GM18498 (cell line): ENCODE data around the gene RABEP1.

Source experiments
- ATAC-seq: cut with Tn5 transposase; IDR thresholded peaks from one replicate; pipeline ENCODE4 v1.9.1; 2021; ENCODE audit warnings: mild to moderate bottlenecking, moderate library complexity; ENCODE audit not compliant: unreplicated experiment

The RABEP1 gene

DNA sequence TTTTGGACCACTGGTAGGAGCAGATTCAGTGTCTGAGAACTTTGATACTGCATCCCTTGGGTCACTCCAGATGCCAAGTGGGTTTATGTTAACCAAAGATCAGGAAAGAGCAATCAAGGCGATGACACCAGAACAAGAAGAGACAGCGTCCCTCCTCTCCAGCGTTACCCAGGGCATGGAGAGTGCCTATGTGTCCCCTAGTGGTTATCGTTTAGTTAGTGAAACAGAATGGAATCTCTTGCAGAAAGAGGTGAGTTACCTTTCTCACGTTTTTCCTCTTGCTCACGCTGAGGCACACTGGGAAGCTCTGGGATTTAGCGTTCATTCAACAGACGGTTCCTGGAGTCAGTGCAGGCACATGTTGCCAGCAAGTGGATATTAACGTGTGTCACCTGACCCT lies 79.3 kb downstream of the RABEP1 start:
- ATAC-seq, result no peak

DNA sequence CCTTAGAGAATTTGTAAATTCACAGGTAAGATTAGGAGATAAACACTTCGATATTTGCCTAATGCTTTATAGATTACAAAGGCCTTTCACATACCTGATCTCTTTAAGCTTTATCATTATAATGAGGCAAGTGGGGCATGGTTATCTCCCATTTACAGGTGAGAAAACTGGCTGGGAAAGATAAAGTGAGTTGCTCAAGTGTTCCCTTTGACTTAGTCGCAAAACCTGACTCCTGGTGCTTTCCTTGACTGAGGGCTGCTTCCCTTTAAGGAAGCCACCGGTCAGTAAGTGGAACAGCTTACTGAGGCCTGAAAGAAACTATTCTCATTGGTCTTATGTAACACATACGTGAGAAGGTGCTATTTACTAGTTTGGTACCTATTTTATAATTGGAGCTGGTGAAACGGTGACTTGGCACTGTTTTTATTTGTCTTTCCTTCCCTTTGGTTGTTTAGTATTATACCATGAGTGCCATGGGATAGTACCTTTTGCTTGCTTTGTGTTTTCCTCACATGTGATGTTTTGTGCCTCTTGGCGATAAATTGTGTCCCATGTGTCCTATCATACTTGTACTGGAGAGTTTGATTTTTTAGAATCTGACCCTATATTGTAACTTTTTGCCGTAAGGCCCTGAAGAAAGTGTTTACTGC lies 80.2 kb downstream of the RABEP1 start:
- no peak for ATAC-seq

DNA sequence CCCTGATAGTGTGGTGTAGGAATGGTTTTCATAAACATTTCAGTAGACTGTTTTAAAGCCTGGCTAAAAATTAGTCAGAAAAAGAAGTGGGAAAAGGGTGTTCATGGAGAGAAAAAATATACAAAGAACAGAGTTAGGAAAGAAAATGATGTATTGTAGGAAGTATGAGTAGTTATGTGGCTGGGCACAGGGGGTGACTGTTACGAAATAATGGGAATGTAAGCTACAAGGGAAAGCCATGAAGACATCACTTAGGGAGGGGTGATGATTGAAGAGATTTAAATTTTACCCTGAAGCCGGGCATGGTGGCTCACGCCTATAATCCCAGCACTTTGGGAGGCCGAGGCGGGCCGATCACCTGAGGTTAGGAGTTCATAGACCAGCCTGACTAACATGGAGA lies 82.1 kb downstream of the RABEP1 start:
- no peak for ATAC-seq

DNA sequence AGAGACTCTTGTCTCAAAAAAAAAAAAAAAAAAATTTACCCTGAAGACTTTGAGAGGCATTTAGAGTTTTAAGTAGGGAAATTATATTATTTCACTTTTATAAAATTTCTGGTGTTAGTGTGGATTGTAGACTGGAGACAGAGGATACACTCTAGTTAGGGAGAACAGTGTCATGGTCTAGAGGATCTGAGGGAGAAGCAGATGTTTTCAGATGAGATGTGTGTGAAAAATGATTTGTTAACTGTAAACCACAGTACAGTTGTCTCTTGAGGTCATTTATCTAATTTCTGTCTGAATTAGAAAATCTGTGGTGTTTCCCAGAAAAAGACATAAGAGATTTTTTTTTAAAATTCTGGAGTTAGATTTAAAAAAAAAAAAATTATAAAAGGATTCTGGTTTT lies 82.6 kb downstream of the RABEP1 start:
- no peak for ATAC-seq

DNA sequence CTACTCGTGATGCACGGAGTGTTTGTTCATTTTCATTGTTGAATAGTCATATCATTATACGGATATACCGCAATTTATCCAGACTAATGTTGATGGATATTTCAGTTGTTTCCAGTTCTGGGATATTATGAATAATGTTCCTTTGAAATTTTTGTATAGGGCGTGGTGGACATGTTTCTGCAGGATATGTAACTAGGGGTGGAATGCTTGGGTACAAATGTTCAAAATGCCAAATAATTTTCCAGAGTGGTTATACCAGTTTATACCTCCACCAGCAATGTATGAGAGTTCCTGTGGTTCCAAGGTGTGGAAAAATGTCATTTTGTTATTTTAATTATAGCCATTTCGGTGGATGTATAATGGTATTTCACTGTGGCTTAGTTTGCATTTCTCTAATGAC lies 83.7 kb downstream of the RABEP1 start:
- no peak for ATAC-seq

DNA sequence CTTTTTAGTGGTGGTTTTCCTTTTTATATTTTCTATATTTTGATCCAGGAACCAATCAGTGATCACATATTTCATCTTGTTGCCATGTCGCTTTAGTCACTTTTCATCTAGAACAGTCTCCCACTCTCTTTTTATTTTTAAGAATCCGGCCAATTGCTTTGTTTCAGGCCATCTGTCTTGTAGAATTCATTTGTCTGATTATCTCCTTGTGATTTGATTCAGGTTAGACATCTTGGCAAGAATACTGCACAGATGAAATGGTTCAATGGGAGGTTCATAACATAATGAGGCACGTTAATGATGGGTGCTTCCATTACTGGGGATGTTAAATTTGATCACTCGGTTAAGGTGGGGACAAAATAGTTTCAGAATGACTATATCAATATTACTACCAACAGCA lies 88.3 kb downstream of the RABEP1 start:
- ATAC-seq, result no peak

DNA sequence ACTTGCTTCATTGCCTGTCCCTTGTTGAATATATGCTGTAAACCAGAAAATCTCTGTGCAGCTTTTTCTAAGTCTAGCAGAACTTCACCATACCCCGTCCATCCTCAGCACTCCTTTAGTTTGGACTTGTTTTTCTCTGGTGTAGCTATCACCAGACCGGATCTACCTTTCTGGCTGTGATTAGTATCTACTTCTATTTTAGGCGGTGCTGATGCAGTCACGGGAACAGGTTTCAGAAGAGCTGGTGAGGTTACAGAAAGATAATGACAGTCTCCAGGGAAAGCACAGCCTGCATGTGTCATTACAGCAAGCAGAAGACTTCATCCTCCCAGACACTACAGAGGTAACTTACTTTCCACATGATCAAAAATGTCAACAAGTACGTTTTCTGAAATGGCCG lies 91.0 kb downstream of the RABEP1 start:
- no peak for ATAC-seq

DNA sequence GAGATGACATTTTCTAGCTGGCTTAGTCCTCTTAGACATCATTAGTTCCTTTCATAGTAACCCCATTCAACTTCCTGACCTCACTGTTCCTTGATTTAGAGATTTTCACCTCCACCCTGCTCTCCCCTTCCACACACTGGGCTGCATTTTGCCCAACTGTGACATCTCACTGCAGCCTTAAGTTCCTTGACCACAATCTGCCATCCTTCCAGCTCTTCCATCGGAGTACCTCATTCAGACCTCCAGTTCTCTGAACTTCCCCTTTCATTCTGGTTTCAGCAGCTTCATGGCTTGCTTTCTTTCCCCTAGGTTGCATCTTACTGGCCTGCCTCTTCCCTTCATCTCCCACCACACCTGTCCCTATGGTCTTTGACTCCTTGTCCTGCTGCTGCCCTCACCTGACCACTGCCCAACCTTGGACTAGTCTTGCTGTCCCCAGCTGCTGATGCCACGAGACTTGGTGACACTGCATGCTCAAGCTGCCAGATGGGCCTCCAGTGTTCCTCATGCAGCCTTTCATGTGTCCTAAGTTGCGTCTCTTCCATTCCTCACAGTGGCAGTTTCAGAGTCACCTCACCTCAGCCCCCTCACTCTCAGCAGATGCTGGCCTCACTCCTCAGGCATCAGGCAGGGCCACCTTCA lies 96.6 kb downstream of the RABEP1 start:
- no peak for ATAC-seq

DNA sequence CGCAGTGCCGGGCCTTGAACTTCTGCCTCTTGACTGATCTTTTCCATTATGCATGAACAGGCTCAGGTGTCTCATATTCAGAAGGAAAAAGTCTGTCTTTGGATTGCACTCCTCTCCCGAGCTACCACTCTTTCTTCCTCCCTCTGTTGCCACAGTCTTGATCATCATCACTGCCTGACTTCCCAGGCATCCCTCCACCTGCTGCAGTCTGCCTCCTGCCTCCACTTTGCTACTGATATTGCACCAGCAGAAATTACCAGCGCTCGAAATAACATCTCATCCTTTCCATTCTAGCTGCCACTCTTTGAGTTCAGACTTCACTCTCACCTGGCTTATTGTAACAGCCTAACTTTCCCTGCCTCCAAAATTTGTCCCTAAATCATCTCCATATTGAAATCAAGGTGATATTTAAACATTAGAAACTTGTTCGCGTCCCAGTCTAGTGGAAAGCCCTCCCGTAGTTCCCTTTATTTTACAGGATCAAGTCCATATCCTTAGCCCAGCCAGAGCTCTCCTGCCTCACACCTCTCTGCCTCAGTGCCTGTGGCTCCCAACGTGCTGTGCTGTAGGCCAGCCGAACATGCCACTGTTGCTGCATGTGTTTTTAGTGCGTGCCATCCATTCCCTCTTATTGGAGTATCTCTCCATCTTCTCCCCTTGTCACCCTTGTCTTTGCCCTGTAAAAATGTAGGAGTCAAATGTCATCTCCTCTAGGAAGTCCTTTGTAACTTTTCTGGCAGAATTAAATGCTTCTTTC lies 97.4 kb downstream of the RABEP1 start:
- no peak for ATAC-seq

DNA sequence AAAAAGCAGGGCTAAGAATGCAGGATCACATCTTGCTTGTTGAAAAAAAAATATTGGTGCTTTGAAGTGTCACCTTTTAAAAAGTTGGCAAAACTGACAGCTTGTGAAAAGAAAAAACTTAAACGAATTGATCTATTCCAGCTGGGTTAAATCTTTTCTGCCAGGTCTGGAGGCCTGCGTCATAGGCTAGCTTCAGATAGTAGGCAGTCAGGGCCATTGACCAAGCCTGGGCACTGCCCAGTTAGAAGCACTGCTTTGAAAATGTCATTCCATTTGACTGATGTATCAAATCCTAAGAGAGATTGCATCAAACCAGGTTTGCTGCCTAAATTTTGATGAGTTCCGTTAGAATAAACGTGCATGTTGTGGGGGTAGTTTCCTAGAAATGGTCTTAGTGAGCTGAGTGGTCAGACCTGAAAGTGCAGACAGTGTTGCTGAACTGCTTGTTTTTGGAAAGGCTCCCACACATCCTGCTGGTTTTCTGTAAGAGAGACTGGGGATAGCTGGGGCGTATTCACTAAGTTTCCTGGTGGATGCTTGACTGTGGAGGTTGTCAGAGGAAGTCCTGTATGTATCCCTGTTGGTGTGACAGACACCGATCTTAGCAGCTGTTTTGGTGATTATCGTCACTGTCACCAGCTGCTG lies 98.5 kb downstream of the RABEP1 start:
- no peak for ATAC-seq

DNA sequence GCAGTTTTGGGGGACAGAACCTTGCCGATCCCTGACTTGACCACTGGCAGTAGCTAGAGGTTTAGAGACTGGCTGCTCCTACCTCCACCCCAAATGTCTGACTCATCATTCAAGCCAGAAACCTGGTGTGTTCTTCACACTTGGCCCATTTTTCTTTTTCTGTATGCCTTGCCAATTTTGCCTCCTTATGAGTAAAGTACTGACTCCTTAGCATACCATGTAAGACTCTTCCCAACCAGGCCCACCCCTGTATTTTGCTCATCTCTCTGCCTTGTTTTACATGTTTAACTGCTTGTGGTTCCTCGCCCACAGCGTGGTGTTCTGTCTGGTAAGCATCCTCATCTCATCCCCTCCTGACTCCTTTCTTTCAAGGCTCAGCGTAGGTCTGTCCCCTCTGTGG lies 99.5 kb downstream of the RABEP1 start:
- no peak for ATAC-seq

DNA sequence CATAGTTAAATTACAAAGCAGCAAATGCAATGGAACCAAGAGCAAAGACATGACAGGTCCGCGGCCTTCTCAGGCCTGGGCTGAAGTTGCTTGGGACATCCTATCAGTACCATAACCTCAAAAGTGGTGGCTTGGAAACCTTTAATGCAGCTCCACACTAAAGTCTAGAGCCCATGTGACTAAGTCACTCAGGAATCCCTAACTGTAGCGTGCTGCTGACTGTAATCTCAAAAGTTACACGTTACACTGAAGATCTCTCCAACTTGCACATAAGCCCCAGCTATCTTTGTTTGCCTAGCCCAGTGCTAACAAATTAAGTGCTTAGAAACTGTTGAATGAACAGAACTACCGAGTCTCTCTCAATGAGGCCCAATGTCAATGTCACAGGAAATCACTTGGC lies 109.6 kb downstream of the RABEP1 start:
- ATAC-seq, result no peak

DNA sequence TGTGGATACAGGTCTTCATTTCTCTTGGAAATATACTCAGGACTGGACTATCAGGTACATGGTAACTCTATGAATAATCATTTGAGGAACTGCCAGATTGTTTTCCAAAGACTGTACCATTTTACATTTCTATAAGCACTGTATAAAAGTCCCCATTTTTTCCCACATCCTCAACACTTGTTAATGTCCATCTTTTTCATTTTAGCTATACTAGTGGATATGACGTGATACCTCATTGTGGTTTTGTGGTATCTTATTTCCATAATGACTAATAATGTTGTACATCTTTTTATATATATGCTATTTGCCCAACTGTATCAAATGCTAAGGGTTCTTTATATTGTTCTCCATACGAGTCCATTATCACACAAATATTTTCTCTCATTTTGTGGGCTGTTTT lies 114.5 kb downstream of the RABEP1 start:
- no peak for ATAC-seq

DNA sequence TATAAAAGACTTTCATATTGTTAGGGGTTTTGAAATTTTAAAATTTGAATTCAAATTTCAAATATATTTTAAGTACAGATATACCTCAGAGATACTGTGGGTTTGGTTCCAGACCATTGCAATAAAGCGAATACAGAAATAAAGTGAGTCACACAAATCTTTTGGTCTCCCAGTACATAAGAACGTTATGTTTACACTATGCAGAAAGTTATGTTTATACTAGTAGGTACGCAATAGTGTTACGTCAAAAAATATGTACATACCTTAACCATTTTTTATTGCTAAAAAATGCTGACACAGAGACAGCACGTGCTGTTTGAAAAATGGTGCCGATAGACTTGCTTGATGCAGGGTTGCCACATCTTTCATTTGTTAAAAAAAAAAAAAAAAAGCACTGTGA lies 117.7 kb downstream of the RABEP1 start:
- no peak for ATAC-seq

DNA sequence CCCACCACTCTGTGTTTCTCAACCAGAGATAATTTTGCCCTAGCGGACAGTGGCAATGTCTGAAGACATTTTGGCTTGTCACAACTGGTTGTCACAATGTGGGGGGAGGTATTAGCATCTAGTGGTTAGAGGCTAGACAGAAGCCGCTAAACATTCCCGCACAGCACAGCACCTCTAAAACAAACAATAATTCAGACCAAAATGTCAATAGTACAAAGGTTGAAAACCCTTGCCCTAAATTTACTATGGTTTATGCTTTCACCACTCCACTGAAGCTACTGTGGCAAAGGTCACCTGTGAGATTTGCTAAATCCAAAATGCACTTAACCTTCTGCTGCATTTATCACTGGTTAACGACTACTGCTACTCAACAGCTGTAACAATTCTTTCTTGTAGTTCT lies 123.3 kb downstream of the RABEP1 start:
- ATAC-seq, result no peak

DNA sequence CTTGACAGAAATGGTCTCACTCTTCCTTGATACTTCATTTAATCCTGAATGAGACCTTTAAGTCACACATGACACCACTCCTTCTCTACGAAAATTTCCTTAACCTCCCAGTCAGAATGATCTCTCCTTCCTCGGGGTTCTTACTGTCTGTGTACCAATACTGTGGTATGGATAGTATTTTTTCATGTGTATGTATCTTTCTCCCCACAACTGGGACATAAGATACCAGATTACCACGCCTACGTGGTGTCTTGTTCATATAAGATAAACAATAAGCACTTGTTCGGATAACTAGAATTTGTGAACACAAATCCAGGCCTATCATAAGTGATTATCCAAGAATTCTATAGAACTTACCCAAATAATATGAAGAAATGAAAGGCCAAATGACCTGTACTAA lies 126.1 kb downstream of the RABEP1 start:
- ATAC-seq, result no peak

DNA sequence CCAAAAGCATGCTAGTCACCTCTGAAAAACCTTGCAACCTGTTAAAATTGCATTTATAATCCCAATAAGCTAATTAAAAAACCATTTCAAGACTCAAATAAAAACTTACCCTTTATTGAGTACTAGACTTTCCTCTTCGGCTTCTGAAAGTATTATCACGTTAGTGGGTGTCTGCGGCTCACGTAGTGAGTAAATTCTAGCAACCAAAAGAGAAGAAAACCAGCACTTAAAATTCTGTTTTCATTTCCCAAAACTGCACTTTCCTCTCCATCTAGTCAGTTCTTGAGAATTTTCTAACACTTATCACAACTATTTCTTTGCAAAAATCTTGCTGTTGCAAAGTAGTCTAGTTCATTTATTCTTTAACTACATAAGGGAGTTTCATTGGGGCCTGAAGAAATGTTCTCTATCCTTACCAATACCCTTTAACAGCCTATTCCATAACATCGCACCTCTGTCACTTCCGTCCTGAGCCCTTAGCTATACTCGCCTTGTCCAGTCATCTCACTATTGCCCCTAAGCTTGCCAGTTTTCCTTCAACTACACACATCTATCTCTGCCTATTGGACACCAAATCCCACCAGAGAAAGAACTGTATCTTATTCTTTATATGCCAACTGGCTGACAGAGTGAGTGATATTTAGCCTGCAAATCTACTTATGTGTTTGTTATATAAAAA lies 128.6 kb downstream of the RABEP1 start:
- no peak for ATAC-seq

DNA sequence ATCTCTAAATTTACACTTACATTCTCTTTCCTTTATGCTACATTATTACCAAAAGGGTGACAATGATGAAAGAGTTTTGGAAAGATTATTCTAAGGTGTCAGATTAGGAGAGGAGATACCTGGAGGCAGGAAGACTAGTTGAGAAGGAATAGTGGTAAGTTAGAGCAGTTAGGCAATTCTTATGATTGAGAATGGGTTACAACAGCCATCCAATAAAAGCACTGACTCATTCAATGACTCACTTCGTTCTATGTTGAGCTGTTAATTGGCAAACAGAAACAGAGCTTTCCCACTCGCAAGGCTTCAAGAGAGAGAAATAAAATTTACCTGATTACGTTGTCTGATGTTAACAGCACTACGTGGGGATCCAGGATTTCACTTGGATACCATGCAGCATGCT lies 131.6 kb downstream of the RABEP1 start:
- no peak for ATAC-seq

DNA sequence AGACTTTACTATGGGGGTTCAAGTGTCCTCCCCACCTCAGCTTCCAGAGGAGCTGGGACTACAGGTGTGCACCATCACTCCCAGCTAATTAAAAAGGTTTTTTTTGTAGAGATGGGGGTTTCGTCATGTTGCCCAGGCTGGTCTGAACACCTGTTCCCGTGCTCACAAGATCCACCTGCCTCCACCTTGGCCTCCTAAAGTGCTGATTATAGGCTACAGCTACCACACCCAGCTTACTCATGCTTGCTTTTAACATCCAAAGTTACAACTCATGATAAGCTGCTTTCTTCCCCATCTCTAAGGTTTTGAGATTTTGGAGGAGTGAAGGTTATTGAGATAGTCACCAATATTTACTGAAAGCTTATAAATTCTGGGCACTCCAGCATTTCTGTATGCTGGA lies 134.8 kb downstream of the RABEP1 start:
- ATAC-seq, result no peak

DNA sequence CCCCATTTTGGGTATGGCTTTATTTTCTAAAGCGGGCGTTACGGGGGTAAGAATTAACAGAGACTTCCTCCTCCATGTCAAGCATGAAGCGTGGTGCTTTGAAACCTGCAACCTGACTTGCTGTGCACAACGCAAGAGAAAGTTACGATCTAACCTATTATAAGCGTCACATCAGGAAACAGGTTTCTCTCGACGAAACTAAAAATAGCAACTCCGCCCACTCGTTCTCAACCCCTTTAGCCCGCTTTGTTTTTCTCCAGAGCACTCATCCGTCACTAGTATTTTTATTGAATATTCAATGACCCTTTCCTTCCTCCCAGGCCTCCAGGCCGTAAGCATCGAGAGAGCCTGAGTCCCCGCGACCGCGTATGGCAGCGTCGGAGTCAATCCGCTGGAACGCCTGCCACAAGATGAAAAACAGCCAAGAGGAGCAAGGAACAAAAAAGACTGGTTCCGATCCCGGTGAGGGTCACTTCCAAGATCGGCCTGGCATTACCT lies 136.8 kb downstream of the RABEP1 start:
- ATAC-seq, result peak; percentile 36

DNA sequence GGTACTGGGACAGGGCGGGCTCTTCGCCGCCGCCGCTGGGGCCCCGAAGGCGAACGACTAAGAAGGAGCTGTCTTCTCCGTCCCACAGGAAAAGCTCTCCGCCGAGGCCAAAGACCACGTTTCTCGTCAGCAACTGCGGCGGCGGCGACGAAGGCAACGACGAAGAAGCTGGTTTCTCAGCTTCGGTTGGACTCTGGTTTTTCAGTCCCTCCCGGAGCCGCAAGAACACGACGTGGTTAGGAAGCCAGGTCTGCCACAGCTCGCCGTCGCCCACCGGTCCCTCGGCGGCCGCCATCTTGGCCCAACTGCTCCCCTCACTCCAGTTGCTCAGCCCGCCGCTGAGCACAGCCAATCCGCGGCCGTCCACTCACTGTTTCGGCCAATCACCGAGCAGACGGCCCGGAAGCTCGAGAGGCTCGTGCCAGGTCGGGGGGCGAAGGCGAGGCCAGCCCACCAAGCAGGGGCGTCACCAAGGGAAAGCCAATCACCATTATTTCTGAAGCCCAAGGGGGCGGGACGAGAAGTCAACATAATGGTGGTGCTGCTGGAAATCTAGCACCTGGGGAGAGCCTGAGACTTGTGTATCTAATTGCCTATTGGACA lies 137.4 kb downstream of the RABEP1 start, which contains the start of gene NUP88:
NUP88 (minus strand) TSS at position 307 of the 603 bp plus-strand sequence; CDS start at position 295, 12 bp downstream.
- peak; percentile 91 for ATAC-seq
